OCI-LY3 (cell line): Measurements from ENCODE around the gene IRF5.

Experiments
- EZH2phosphoT487 ChIP-seq: fragments of 200-600 bp; shearing (Covaris generic); IDR thresholded peaks from 2 replicates; pipeline ENCODE4 v1.6.1; 2018; ENCODE audit warnings: antibody characterized with exemption, mixed run types, low read depth
- TF ChIP-seq, protein P1 (sequence below): fragments of 200-600, 300-600 bp; sonication (generic); IDR thresholded peaks from 2 replicates; pipeline ENCODE4 v1.5.1; 2014; ENCODE audit warnings: antibody characterized with exemption, low read length, low read depth

DNA sequence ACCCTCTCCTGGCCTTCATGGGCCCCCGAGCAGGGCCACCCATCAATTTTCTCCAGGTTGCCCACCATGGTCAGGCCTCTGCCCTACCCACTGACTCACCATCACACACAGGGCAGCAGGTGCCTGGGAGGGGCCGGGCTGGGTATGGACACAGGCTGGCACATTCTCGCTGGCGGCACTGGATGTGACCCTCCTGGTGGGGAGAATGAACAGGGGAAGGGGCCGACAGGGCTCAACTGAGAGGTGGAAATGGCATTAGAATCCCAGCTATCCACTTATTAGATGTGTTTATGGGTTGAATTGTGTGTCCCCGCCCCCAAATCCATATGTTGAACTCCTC is 43.7 kb upstream of the IRF5 start:
- TF ChIP-seq, protein P1, sequence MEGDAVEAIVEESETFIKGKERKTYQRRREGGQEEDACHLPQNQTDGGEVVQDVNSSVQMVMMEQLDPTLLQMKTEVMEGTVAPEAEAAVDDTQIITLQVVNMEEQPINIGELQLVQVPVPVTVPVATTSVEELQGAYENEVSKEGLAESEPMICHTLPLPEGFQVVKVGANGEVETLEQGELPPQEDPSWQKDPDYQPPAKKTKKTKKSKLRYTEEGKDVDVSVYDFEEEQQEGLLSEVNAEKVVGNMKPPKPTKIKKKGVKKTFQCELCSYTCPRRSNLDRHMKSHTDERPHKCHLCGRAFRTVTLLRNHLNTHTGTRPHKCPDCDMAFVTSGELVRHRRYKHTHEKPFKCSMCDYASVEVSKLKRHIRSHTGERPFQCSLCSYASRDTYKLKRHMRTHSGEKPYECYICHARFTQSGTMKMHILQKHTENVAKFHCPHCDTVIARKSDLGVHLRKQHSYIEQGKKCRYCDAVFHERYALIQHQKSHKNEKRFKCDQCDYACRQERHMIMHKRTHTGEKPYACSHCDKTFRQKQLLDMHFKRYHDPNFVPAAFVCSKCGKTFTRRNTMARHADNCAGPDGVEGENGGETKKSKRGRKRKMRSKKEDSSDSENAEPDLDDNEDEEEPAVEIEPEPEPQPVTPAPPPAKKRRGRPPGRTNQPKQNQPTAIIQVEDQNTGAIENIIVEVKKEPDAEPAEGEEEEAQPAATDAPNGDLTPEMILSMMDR, result no peak
- TF ChIP-seq EZH2phosphoT487, result no peak
